GM18505 (cell line): ENCODE data around the gene CLCA1.

Experiments
- ATAC-seq: cut with Tn5 transposase; IDR thresholded peaks from one replicate; pipeline ENCODE4 v1.9.1; 2021; ENCODE audit not compliant: unreplicated experiment
- POLR2A ChIP-seq: IDR thresholded peaks from 4 replicates; pipeline ENCODE4 v1.6.1; 2011; ENCODE audit warnings: borderline replicate concordance; ENCODE audit not compliant: insufficient read depth, insufficient read length; ENCODE audit errors: extremely low read depth

The CLCA1 gene

DNA sequence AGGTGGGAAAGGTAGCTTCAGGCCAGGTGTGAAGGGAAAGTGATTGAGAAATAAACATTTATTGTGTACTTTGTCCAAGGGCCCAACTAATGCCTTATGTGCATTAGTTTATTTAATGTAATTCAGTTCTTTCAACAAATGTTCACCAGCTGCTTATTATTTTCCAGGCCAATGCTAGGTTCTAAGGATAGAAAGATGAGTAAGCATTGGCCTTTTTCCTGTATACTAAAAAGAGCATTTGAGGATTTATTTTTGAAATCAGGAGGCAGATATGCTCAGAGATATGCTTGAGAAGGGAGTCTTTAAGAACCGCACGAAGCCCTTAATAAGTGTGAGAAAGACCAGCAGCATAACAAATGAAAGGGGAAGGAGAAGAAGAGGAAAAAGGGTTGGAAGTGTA lies 32.0 kb downstream of the CLCA1 start:
- no peak for ATAC-seq
- TF ChIP-seq POLR2A, result no peak

DNA sequence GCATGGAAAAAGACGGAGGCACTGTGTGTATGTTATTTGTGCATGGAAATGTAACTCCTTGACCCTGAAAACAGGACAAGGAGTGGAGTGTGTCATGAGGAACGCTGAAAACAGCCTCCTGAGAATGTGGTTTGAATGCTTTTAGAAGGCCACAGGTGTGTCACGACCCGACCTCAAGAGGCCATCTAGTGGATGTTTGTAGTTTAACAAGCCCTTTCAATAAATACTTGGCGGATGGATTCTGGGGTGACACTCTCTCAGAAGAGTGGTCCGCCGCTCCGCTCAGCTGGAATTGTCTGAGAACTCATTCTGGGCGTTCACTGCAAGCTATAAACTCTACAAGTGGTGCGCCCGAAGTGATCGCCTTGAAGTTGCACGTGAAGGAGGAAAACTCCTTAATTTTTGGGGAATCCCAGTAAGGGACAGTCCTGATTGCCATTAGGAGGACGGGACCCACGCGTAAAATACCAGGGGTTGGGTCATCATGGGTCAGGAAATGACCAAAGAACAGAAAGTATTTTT lies 33.5 kb downstream of the CLCA1 start:
- peak; percentile 64 for ATAC-seq

DNA sequence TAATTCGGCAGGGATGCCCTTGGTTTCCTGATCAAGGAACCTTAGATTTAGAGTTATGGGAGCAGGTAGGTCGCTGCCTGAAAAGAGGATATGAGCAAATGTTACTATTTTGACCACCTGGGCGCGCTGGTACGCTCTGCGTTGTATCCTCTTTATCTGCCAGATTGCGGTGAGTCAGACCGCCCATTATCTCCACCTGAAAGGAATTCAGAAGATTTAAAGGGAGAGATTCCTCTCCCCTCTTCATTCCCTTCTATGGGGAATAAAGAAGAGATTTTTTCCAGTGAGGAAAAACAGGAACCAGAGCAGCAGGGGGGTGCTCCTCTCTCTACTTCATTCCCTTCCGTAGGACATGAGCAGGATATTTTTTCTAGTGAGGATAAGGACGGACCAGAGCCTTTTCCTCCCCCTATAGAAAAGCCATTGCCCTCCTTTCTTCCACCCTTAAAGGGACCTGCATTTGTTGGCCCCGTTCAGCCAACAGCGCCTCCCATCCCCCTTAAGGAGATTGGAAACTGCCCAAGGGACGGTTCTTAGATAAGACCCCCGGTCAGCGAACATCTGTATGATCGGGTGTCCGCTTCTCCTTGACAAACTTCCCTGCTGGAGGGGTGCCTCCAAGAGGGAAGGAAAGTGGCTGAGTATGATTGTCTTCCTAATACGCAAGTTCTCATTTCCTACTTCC lies 34.1 kb downstream of the CLCA1 start:
- ATAC-seq, result peak; percentile 42

DNA sequence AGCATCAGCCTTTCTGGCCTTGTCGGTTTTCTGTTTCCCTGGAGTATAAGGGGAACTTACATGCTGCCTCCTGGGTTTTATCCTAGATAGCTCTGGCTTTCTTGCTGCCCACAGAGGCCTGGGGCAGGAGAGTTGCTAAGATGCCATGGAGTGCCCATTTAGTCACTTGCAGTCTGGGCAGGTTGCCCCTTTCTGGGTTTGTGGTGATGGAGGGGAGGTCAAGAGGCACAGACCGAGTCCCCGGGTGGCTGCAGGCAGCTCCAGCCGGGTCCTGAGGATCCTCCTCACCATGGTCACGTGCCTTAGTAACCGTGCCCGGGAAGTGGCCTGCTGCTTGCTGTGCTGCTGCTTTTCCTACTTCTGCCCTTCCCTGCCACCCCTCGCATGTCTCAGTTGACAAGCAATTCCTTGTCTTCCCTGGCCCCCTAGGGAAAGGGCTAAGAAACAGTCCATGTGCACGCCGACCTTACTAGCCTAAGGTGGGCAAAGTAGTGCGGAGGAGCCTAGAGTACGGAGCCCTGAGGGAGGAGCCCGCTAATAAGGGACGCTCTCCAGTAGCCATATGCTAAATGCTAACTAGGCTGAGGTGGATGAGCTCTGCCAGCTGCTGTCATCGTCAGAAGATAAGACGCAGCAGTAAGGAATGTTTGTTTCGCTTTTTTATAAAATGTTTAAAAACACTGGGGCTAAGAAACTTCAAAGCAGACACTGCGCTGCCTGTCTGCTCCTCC lies 34.8 kb downstream of the CLCA1 start:
- ATAC-seq, result no peak
- TF ChIP-seq POLR2A, result no peak

More for the DNA sequence above, 34.1 kb downstream of the CLCA1 start:
- TF ChIP-seq POLR2A, result no peak

DNA sequence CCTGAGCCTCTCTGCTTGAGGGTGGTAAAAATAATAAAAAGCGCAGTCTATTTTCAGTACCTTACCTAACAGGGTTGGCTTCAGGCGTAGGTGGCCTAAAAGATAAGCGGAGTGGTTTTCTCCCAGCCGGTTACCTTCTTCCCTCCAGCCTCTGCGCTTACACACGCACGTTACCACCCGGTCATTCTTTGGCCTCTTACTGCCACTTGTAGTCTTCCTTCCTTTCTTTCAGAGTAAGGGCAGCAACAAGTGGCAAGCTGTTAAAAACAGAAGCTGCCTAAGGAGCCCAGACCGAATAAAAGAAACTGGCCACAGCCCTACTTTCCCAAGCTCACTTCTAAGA lies 35.4 kb downstream of the CLCA1 start:
- TF ChIP-seq POLR2A, result no peak
- ATAC-seq, result no peak

DNA sequence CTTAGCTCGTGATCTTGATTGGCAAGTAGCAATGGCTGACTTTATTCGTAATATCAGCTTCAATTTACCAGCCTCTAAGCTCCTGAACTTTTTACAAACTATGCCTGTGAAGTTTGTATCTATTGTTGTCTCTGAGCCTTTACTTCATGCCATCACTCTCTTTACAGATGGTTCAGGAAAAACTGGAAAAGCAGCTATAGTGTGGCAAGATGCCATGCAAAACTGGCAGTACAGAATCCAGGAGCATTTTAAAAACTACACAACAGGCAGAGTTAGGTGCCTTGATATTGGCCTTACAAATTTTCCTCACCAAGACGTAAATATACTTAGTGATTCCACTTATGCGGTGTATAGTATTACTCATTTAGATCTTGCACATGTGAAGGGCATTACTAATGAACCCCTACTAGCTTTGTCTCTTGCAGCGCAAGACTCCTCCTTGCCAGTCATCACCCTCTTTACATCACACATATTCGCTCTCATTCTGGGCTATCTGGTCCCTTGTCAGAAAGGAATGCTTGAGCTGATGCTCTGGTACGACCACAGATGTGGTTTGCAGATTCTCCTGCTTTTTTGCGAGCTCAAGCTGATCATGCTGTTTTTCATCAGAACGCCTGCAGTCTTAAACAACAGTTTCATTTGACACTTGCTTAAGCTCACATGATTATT lies 36.3 kb downstream of the CLCA1 start:
- no peak for ATAC-seq
- no peak for TF ChIP-seq POLR2A

DNA sequence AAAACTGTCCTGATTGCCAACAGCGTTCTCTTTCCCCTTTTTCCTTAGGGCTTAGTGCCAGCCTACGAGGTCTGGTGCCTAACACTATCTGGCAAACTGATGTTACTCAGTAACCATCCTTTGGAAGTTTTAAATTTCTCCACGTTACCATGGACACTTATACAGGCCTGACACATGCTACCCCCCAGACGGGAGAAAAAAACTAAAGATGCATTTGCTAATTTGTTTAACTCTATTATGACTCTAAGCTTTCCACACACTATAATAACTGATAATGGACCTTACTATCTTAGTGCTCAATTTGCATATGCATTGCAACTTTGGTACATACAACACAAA lies 36.8 kb downstream of the CLCA1 start:
- TF ChIP-seq POLR2A, result no peak
- ATAC-seq, result no peak

DNA sequence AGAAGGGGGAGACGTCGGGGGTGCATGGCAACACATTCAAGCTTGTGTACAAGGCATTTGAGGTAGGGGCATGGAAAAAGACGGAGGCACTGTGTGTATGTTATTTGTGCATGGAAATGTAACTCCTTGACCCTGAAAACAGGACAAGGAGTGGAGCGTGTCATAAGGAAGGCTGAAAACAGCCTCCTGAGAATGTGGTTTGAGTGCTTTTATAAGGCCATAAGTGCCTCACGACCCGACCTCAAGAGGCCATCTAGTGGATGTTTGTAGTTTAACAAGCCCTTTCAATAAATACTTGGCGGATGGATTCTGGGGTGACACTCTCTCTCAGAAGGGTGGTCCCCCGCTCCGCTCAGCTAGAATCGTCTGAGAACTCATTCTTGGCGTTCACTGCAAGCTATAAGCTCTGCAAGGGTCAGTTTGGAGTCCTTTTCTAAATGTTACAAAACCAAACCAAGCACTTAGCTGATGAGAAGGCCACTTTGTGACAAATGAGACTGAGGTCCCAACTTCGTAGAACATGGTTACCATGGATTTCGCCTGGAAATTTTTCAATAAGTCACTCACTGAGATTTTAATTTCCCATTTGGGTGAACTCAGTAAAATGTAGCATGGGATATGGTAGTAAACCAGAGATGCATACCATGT lies 39.3 kb downstream of the CLCA1 start:
- peak; percentile 61 for ATAC-seq
- TF ChIP-seq POLR2A, result no peak

DNA sequence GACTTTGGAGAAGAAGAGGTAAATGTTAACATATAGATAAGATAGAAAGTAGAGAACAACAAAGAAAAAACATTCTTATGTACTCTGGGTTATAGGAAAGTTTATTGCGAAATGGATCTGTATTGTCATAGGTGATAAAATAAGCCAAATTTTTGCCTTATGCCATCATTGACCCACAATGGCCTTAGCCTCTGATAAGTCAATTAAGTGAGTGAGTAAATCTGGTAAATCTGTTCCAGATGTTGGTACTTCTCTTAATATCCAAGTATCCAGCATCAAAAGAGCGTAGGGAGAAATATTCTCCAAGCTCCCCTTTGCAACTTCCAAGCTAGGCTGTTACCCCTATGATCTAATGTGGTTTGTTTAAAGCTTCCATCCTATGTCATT lies 39.8 kb downstream of the CLCA1 start:
- no peak for ATAC-seq
- TF ChIP-seq POLR2A, result no peak

DNA sequence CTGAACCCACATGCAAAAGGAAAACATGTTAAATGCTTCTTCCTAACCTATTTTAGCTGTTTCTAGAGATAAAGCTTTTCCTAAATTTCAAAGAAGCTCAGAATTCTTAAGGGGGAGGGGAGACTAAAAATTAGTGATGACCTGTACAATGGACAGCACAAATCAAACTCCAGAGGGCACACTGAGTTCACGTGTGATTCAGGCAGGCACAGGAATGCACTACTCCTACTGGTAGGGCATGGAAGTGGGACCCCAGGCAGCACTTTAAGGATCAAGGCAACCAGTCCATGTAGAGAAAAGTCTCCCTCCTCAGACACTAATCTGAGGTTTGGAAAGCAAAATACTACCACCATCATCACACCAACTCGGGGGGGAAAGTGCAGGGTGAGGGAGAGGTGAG lies 46.9 kb downstream of the CLCA1 start:
- no peak for ATAC-seq
- TF ChIP-seq POLR2A, result no peak

DNA sequence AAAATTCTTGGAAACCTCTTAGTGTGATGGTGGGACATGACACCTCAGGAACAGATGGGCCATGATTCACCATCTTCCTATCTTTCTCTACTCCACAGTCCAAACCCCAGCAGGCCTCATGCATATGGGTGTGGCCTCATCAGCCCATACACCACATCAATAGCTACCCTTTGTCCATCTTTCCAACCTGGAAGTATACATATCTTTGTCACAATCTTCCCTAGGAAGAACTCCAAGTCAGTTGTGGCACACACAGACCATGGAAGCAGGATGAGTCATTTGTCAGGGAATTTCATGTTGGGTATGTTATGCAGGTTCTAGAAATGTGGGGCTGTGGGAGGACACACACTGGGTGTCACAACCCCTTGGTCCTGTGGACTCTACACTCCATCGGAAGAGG lies 47.6 kb downstream of the CLCA1 start:
- TF ChIP-seq POLR2A, result no peak
- ATAC-seq, result no peak

DNA sequence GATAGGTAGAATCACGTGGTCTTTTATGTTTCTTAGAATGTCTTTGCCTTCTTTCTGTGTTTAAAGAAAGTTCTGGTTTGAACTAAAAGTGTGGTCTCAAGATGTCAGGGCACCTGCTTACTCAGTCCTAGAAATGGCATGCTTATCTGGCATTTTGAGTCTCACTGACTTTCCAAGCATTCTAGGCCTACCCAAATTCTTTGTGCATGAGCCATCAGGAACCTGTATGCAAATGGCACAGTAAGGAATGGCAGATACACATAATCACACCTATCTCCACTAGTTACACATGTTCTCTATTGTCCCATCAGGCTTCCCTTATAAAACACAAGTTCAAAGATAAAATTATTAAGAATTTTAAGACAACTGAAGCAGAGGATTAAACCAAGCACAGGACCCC lies 48.6 kb downstream of the CLCA1 start:
- no peak for TF ChIP-seq POLR2A
- ATAC-seq, result no peak

DNA sequence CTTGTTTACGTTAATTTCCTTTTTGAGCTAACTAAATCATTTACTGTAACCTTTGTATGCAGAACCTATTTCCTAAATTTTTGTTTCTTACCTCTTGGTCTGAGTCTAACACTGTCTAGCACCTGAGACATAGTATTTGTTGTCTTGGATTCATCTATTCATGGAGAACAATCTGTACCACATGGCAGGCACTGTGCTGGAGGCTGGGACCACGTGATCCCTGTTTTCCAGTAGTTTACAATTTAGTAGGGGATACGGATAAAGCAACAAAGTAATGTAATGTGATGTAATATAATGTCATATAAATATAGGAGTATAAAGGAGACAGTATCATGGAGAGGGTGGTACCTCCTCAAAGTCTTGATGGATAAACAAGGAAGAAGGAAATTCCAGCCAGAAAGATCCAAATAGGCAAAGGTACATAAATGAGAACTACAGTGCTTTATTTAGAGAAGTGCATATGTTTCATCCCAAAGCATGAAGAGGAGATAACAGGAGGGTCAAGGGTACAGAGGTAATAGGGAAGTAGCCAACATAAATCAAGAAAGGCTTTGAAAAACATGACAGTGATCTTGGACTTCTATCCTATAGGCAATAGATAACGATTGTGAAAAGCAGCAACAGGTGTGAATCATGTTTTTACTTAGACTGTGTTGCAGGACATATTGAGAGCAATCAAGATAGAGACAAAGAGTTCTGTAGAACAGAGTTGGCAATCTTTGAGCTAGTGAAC lies 52.2 kb downstream of the CLCA1 start:
- ATAC-seq, result no peak
- TF ChIP-seq POLR2A, result no peak
